Measurements from ENCODE around the gene ATXN7L1.

Gene ATXN7L1

GRCh38 chr7:105635197-105635596 is 241.2 kb downstream of the ATXN7L1 start:
- H4K8ac ChIP-seq (ENCODE audit: low read depth, low read length), result no peak overlapping the region
- no peak overlapping the region for H3K4me3 ChIP-seq (ENCODE audit: low read depth, low read length)
- no peak overlapping the region for H2BK120ac ChIP-seq (ENCODE audit: insufficient read depth, low read length, poor library complexity)
- no peak overlapping the region for H2BK5ac ChIP-seq (ENCODE audit: low read depth, low read length, poor library complexity)
- H3K4me1 ChIP-seq (ENCODE audit: control insufficient read depth in 1 of 2, insufficient read depth in 2 of 2, low read length in 2 of 2), result peaks cover 3 to 13% of the 10 kb centered on the region in 2 experiments
- no peak overlapping the region for H3K23ac ChIP-seq (ENCODE audit: low read length)
- H3K18ac ChIP-seq (ENCODE audit: low read length), result no peak overlapping the region
- no peak overlapping the region for H2AFZ ChIP-seq (ENCODE audit: insufficient read depth, low read length, poor library complexity)
- DNase-seq, result no peak
- H2BK12ac ChIP-seq (ENCODE audit: low read length), result no peak overlapping the region
- H3K27me3 ChIP-seq (ENCODE audit: insufficient read depth, low read length), result no peaks in the 10 kb centered on the region
- no CpG with 5 or more reads among the region's 6 CpGs for whole genome bisulfite sequencing (ENCODE audit: extremely low coverage, insufficient coverage, insufficient read length)
- no peak overlapping the region for H3K4me2 ChIP-seq (ENCODE audit: low read length)
- H3K27ac ChIP-seq (ENCODE audit: low read depth, low read length), result no peak overlapping the region
- no peak overlapping the region for H3K4ac ChIP-seq (ENCODE audit: low read depth, low read length)
- no peaks in the 10 kb centered on the region for H3K79me1 ChIP-seq (ENCODE audit: low read length)
- H3K14ac ChIP-seq (ENCODE audit: low read length), result no peak overlapping the region
- no peak overlapping the region for H4K12ac ChIP-seq (ENCODE audit: low read depth, low read length)
- peaks cover 1% of the 10 kb centered on the region for H3K9me3 ChIP-seq (ENCODE audit: insufficient read depth, low read depth, low read length)
- no peak overlapping the region for H4K91ac ChIP-seq (ENCODE audit: low read depth, low read length)
- H3K79me2 ChIP-seq (ENCODE audit: control insufficient read depth, insufficient read depth, low read length, poor library complexity), result no peaks in the 10 kb centered on the region
- no peak overlapping the region for H3K9ac ChIP-seq (ENCODE audit: low read length)
- no peak overlapping the region for H2AK5ac ChIP-seq (ENCODE audit: low read length)
- H3K36me3 ChIP-seq (ENCODE audit: control insufficient read depth in 1 of 2, insufficient read depth in 2 of 2, low read length in 2 of 2), result no peaks in the 10 kb centered on the region

- no peaks in the 10 kb centered on the region for H3K4me1 ChIP-seq (ENCODE audit: control insufficient read depth in 1 of 2, insufficient read depth in 2 of 2, low read length in 2 of 2)
- H4K8ac ChIP-seq (ENCODE audit: low read depth, low read length), result no peak overlapping the region
- H4K91ac ChIP-seq (ENCODE audit: low read depth, low read length), result no peak overlapping the region
- no peak overlapping the region for H2BK120ac ChIP-seq (ENCODE audit: insufficient read depth, low read length, poor library complexity)
- no peak overlapping the region for H3K4me2 ChIP-seq (ENCODE audit: low read length)
- H3K4ac ChIP-seq (ENCODE audit: low read depth, low read length), result no peak overlapping the region
- no peak overlapping the region for H4K12ac ChIP-seq (ENCODE audit: low read depth, low read length)
- WGBS (ENCODE audit: extremely low coverage, insufficient coverage, insufficient read length), result no CpG with 5 or more reads among the region's 2 CpGs
- no peak overlapping the region for H3K27ac ChIP-seq (ENCODE audit: low read depth, low read length)
- no peaks in the 10 kb centered on the region for H3K9me3 ChIP-seq (ENCODE audit: insufficient read depth, low read depth, low read length)
- no peak overlapping the region for H2AFZ ChIP-seq (ENCODE audit: insufficient read depth, low read length, poor library complexity)
- no peak overlapping the region for H2AK5ac ChIP-seq (ENCODE audit: low read length)
- H2BK12ac ChIP-seq (ENCODE audit: low read length), result no peak overlapping the region
- H3K9ac ChIP-seq (ENCODE audit: low read length), result no peak overlapping the region
- no peak overlapping the region for H3K23ac ChIP-seq (ENCODE audit: low read length)
- no peak overlapping the region for H3K14ac ChIP-seq (ENCODE audit: low read length)
- H3K27me3 ChIP-seq (ENCODE audit: insufficient read depth, low read length), result no peaks in the 10 kb centered on the region
- no peak overlapping the region for H3K4me3 ChIP-seq (ENCODE audit: low read depth, low read length)
- H3K36me3 ChIP-seq (ENCODE audit: control insufficient read depth in 1 of 2, insufficient read depth in 2 of 2, low read length in 2 of 2), result peaks cover 0 to 9% of the 10 kb centered on the region in 2 experiments
- no peak overlapping the region for H2BK5ac ChIP-seq (ENCODE audit: low read depth, low read length, poor library complexity)
- no peak for DNase-seq
- H3K79me1 ChIP-seq (ENCODE audit: low read length), result no peaks in the 10 kb centered on the region
- H3K18ac ChIP-seq (ENCODE audit: low read length), result no peak overlapping the region
- H3K79me2 ChIP-seq (ENCODE audit: control insufficient read depth, insufficient read depth, low read length, poor library complexity), result no peaks in the 10 kb centered on the region
Measured at GRCh38 chr7:105625986-105626385, 250.4 kb downstream of the ATXN7L1 start.

GRCh38 chr7:105623906-105624305 is 252.5 kb downstream of the ATXN7L1 start:
- Histone ChIP-seq H3K27me3 (ENCODE audit: insufficient read depth, low read length) (no peaks in the 10 kb centered on the region), H4K12ac (ENCODE audit: low read depth, low read length) (no peak overlapping the region), H2AK5ac (ENCODE audit: low read length) (no peak overlapping the region), H3K27ac (ENCODE audit: low read depth, low read length) (no peak overlapping the region), H4K91ac (ENCODE audit: low read depth, low read length) (no peak overlapping the region), H3K79me1 (ENCODE audit: low read length) (no peaks in the 10 kb centered on the region), H2AFZ (ENCODE audit: insufficient read depth, low read length, poor library complexity) (no peak overlapping the region), H2BK5ac (ENCODE audit: low read depth, low read length, poor library complexity) (no peak overlapping the region), H3K4me3 (ENCODE audit: low read depth, low read length) (no peak overlapping the region), H3K9ac (ENCODE audit: low read length) (no peak overlapping the region), H2BK120ac (ENCODE audit: insufficient read depth, low read length, poor library complexity) (no peak overlapping the region), H3K9me3 (ENCODE audit: insufficient read depth, low read depth, low read length) (no peaks in the 10 kb centered on the region), H4K8ac (ENCODE audit: low read depth, low read length) (no peak overlapping the region), H3K18ac (ENCODE audit: low read length) (no peak overlapping the region), H2BK12ac (ENCODE audit: low read length) (no peak overlapping the region), H3K4me2 (ENCODE audit: low read length) (no peak overlapping the region), H3K14ac (ENCODE audit: low read length) (no peak overlapping the region), H3K79me2 (ENCODE audit: control insufficient read depth, insufficient read depth, low read length, poor library complexity) (no peaks in the 10 kb centered on the region), H3K23ac (ENCODE audit: low read length) (no peak overlapping the region), H3K36me3 (ENCODE audit: control insufficient read depth in 1 of 2, insufficient read depth in 2 of 2, low read length in 2 of 2) (peaks cover 0 to 9% of the 10 kb centered on the region in 2 experiments), H3K4ac (ENCODE audit: low read depth, low read length) (no peak overlapping the region), H3K4me1 (ENCODE audit: control insufficient read depth in 1 of 2, insufficient read depth in 2 of 2, low read length in 2 of 2) (no peaks in the 10 kb centered on the region)
- no peak for DNase-seq
- no CpG with 5 or more reads among the region's 15 CpGs for WGBS (ENCODE audit: extremely low coverage, insufficient coverage, insufficient read length)

- WGBS (ENCODE audit: extremely low coverage, insufficient coverage, insufficient read length), result no CpG with 5 or more reads among the region's 5 CpGs
- Histone ChIP-seq H4K8ac (ENCODE audit: low read depth, low read length) (no peak overlapping the region), H3K36me3 (ENCODE audit: control insufficient read depth in 1 of 2, insufficient read depth in 2 of 2, low read length in 2 of 2) (peaks cover 0 to 9% of the 10 kb centered on the region in 2 experiments), H2BK120ac (ENCODE audit: insufficient read depth, low read length, poor library complexity) (no peak overlapping the region), H3K4me2 (ENCODE audit: low read length) (no peak overlapping the region), H3K14ac (ENCODE audit: low read length) (no peak overlapping the region), H4K91ac (ENCODE audit: low read depth, low read length) (no peak overlapping the region), H2BK12ac (ENCODE audit: low read length) (no peak overlapping the region), H3K4me3 (ENCODE audit: low read depth, low read length) (no peak overlapping the region), H3K9me3 (ENCODE audit: insufficient read depth, low read depth, low read length) (no peaks in the 10 kb centered on the region), H3K18ac (ENCODE audit: low read length) (no peak overlapping the region), H3K4me1 (ENCODE audit: control insufficient read depth in 1 of 2, insufficient read depth in 2 of 2, low read length in 2 of 2) (no peaks in the 10 kb centered on the region), H3K23ac (ENCODE audit: low read length) (no peak overlapping the region), H3K79me2 (ENCODE audit: control insufficient read depth, insufficient read depth, low read length, poor library complexity) (no peaks in the 10 kb centered on the region), H3K79me1 (ENCODE audit: low read length) (no peaks in the 10 kb centered on the region), H3K27me3 (ENCODE audit: insufficient read depth, low read length) (no peaks in the 10 kb centered on the region), H3K4ac (ENCODE audit: low read depth, low read length) (no peak overlapping the region), H2BK5ac (ENCODE audit: low read depth, low read length, poor library complexity) (no peak overlapping the region), H3K9ac (ENCODE audit: low read length) (no peak overlapping the region), H2AK5ac (ENCODE audit: low read length) (no peak overlapping the region), H3K27ac (ENCODE audit: low read depth, low read length) (no peak overlapping the region), H2AFZ (ENCODE audit: insufficient read depth, low read length, poor library complexity) (no peak overlapping the region), H4K12ac (ENCODE audit: low read depth, low read length) (no peak overlapping the region)
- no peak for DNase-seq
Measured at GRCh38 chr7:105623378-105623777, 253.0 kb downstream of the ATXN7L1 start.

Data from trophoblast cell (in vitro differentiated cells and primary cell).